Non-pigmented ciliary epithelial cell (primary cell): Measurements from ENCODE around the gene ELL2.
A peak's percentile ranks its signal among the peaks of the same experiment; 100 is the strongest.

Experiments used
- DNase-seq: peaks from one replicate; pipeline ENCODE4 v3.0.0-alpha.2; 2010; ENCODE audit warnings: low read depth

The ELL2 gene

GRCh38 chr5:95983080-95983479 is 21.4 kb upstream of the ELL2 start:
- no peak for DNase-seq

DNA sequence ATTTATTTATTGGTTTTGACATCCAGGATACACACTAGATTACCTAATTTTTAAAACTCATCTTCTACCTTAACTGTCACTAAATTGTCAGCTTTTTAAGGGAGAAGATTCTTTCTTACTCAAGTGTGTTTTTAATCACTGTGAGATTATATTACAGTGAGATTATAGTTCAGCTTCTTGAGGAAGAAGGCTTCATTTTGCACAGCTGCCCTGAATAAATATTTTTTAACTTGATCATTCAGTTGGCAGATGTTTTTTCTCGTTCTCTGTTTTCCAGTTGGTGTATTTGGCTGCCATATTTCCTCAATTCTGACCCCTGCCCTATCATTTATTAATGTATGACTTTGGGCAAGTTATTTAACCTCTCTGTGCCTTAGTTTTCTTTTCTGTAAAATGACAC is 15.0 kb upstream of the ELL2 start:
- no peak for DNase-seq

GRCh38 chr5:95975703-95976102 is 14.1 kb upstream of the ELL2 start:
- no peak for DNase-seq

- DNase-seq = peak; percentile 60
Measured at GRCh38 chr5:95973793-95974325, 12.2 kb upstream of the ELL2 start.

- DNase-seq = no peak
Measured at GRCh38 chr5:95972196-95972595, 10.5 kb upstream of the ELL2 start.

DNA sequence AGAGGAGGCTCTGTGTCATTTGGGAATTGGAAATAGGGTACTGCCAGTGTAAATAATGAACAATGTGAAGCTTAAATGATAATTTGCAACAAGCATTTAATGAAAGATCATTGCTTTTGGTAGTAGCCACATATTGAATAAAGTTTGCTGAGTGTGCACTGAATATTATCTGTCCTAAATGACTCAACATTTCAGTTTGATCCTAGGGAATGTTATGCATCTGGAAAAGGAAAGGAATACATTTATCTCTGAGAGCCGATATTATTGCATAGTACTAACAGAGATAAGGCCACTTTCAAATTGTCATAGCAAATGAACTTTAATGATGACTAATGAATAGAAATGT is 8.7 kb upstream of the ELL2 start:
- DNase-seq = no peak

- no peak for DNase-seq
Measured at GRCh38 chr5:95969651-95970358, 8.2 kb upstream of the ELL2 start.

GRCh38 chr5:95969055-95969454 is 7.4 kb upstream of the ELL2 start:
- DNase-seq = no peak

GRCh38 chr5:95967236-95967635 is 5.6 kb upstream of the ELL2 start:
- no peak for DNase-seq

- no peak for DNase-seq
Measured at GRCh38 chr5:95966005-95966404, 4.4 kb upstream of the ELL2 start.

- no peak for DNase-seq
Measured at GRCh38 chr5:95963650-95964410, 2.2 kb upstream of the ELL2 start.

GRCh38 chr5:95962785-95963184 is 1.1 kb upstream of the ELL2 start:
- DNase-seq = no peak

DNA sequence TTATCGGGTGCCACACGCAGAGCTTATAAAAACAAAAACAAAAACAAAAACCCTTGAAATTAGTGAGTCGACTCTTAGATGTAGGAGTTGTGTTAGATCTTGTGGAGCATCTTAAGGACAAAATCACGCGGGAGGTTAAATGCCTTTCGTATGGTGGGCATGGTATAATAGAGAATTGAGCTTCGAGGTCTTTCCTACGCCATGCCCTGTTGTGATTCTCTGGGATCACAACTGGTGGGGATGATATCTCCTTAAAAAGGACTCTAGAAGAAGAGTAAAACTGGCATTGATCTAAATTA is 773 bp upstream of the ELL2 start:
- no peak for DNase-seq

GRCh38 chr5:95960667-95961616 is 709 bp downstream of the ELL2 start:
- no peak for DNase-seq

DNA sequence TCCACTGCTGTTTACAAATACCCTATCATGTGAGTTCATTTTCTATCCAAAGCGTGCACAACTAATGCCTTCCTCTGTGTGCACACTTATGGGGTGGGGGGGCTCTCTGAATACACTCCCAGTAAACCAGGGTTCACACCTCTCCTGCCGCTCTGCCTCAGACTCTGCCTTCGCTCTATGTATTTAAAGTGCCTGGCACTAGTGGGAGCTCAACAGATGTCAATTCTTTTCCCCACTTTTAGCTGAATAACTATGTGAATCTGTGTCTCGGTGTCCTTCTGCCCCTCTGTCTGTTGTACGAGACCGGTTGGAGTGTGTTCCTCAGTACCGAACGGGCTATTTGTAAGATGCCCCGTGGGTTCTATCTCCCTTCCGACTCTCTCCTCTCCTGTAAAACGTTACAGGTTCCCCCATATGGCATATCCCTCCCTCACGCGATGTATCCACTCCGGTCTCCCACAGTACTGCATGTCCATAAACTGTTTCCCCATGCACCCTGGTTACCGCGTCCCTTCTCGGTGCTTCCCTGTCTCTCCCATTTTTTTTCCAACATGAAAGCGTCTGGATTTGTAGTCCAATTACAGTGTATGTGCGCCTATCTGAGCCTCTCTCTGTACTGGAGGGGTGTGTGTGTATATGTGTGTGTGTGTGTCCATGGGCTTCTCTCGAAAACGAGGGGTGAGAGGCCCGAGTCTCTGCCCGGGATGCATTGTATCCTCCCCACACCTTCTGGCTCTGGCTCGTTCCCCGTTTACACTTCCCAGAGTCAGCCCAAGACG is 1.6 kb downstream of the ELL2 start:
- DNase-seq = no peak

- no peak for DNase-seq
Measured at GRCh38 chr5:95959051-95959887, 2.4 kb downstream of the ELL2 start.

GRCh38 chr5:95958310-95959014 is 3.2 kb downstream of the ELL2 start:
- no peak for DNase-seq

DNA sequence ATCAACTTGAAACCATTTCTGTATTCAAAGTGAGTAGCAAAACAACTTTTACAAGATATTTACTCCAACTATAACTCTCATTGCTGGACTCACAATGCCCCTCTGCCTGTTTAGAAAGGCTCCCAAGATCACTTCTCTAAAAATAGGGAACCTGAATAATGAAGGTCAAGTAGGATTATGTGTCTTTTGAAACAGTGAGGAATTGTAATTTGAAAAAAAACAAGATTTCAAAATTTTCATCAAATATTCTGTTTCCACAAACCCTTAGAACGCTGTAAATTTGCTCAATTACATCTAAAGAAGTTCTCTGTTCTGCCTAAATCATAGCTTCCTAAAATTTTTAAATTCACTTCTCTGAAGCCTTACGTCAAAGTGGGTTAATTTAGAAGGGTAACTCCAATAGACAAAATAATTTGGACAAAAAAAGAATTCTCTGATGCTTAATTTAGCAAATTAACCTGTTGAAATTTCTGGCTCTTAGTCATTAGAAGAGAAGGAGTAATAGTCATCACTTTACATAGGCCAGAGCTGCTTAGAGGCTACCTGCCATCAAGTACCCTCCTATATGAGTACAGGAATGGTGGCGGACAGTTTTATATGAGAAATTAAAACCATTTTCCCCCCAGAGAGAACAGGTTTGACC is 4.0 kb downstream of the ELL2 start:
- no peak for DNase-seq

DNA sequence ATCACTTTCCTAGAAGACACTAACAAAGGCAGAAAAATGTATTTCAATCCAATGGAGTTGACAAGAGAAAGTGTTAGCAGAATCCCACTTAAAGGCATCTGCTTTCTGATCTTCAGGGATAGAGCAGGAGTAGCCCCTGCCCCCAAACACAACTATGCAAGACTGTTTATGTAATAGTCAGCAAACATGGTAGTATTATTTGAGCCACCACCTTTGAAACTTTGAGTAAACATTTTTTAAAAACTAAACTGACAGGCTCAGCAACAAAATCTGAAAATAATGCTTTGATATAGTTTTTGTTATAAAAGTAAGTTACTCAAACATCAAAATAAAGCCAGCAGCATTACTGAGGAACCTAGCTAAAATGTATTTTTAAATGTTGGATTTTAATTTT is 4.8 kb downstream of the ELL2 start:
- no peak for DNase-seq
